Liver (tissue), 9 donors: Measurements from ENCODE around the gene DOCK1. TPM values are rescaled to one million over a fixed set of nuclear protein-coding genes. Genes with fewer than 3 reads are reported as not detected.
A peak's percentile ranks its signal among the peaks of the same experiment; 100 is the strongest.

Experiments used
- DNase-seq: peaks from one replicate; pipeline ENCODE4 v3.0.0-alpha.2; 2017; ENCODE audit warnings: low spot score
- H3K27ac ChIP-seq, 2 donors: one replicate each; pipeline ENCODE4 v1.7.0; 2013; ENCODE audit warnings: inconsistent platforms in 2 of 2, low read length in 2 of 2, control low read depth in 1 of 2, low read depth in 1 of 2, mild to moderate bottlenecking in 1 of 2
- H3K27me3 ChIP-seq, 4 donors: one replicate each; pipeline versions ENCODE4 v1.6.1 to v1.7.0; 2013; ENCODE audit warnings: low read length in 3 of 4, inconsistent platforms in 1 of 4, mild to moderate bottlenecking in 1 of 4, moderate library complexity in 1 of 4; ENCODE audit not compliant: control insufficient read depth in 4 of 4, insufficient read depth in 4 of 4
- H3K36me3 ChIP-seq, 4 donors: one replicate each; pipeline versions ENCODE4 v1.6.1 to v1.7.0; 2013; ENCODE audit warnings: low read length in 3 of 4, mild to moderate bottlenecking in 3 of 4, low read depth in 1 of 4, moderate library complexity in 1 of 4; ENCODE audit not compliant: control insufficient read depth in 4 of 4, insufficient read depth in 3 of 4
- H3K4me1 ChIP-seq, 4 donors: one replicate each; pipeline versions ENCODE4 v1.6.1 to v1.7.0; 2013; ENCODE audit warnings: low read length in 3 of 4, mild to moderate bottlenecking in 3 of 4, moderate library complexity in 1 of 4; ENCODE audit not compliant: control insufficient read depth in 4 of 4, insufficient read depth in 4 of 4
- H3K4me3 ChIP-seq, 3 donors: one replicate each; pipeline versions ENCODE4 v1.6.1 to v1.7.0; 2013; ENCODE audit warnings: low read length in 3 of 3, control low read depth in 1 of 3, low read depth in 1 of 3, mild to moderate bottlenecking in 1 of 3
- H3K9ac ChIP-seq, 2 donors: one replicate each; pipeline ENCODE4 v1.7.0; 2013; ENCODE audit warnings: low read length in 2 of 2, mild to moderate bottlenecking in 2 of 2, moderate library complexity in 2 of 2, control low read depth in 1 of 2, low read depth in 1 of 2
- H3K9me3 ChIP-seq, 4 donors: one replicate each; pipeline versions ENCODE4 v1.6.1 to v1.7.0; 2013; ENCODE audit warnings: low read length in 3 of 4; ENCODE audit not compliant: control insufficient read depth in 4 of 4
- ATF3 ChIP-seq: IDR thresholded peaks from 2 replicates; pipeline ENCODE4 v1.6.1; 2016; ENCODE audit warnings: antibody characterized with exemption
- CTCF ChIP-seq: fragments of 150-350 bp; IDR thresholded peaks from 2 replicates; pipeline ENCODE4 v1.5.1; 2017; ENCODE audit warnings: improper control_type of control experiment, low read depth, low read length; ENCODE audit not compliant: missing input control
- EGR1 ChIP-seq, 2 donors: IDR thresholded peaks; 2 replicates each; pipeline ENCODE4 v1.6.1; 2016 to 2018; ENCODE audit warnings: antibody characterized with exemption in 2 of 2, low read depth in 2 of 2
- FOXA1 ChIP-seq: IDR thresholded peaks from 2 replicates; pipeline ENCODE4 v1.6.1; 2016; ENCODE audit warnings: antibody characterized with exemption
- FOXA2 ChIP-seq: IDR thresholded peaks from 2 replicates; pipeline ENCODE4 v1.6.1; 2016; ENCODE audit warnings: antibody characterized with exemption
- GABPA ChIP-seq, 2 donors: IDR thresholded peaks in 1 of 2; conservative IDR thresholded peaks in 1 of 2; 2 replicates each; pipeline ENCODE4 v1.6.1; 2016; ENCODE audit warnings: antibody characterized with exemption in 2 of 2, mild to moderate bottlenecking in 1 of 2, moderate library complexity in 1 of 2
- HNF4A ChIP-seq, 2 donors: conservative IDR thresholded peaks; 2 replicates each; pipeline ENCODE4 v1.6.1; 2016; ENCODE audit warnings: antibody characterized with exemption in 2 of 2, mild to moderate bottlenecking in 2 of 2
- HNF4G ChIP-seq: IDR thresholded peaks from 2 replicates; pipeline ENCODE4 v1.6.1; 2016; ENCODE audit warnings: antibody characterized with exemption
- JUND ChIP-seq, 2 donors: IDR thresholded peaks; 2 replicates each; pipeline ENCODE4 v1.6.1; 2016; ENCODE audit warnings: antibody characterized with exemption in 2 of 2
- MAX ChIP-seq: IDR thresholded peaks from 2 replicates; pipeline ENCODE4 v1.6.1; 2016; ENCODE audit warnings: antibody characterized with exemption
- NR2F2 ChIP-seq: IDR thresholded peaks from 2 replicates; pipeline ENCODE4 v1.6.1; 2016; ENCODE audit warnings: antibody characterized with exemption
- RAD21 ChIP-seq, 2 donors: IDR thresholded peaks; 2 replicates each; pipeline ENCODE4 v1.6.1; 2016; ENCODE audit warnings: antibody characterized with exemption in 2 of 2, mild to moderate bottlenecking in 2 of 2
- REST ChIP-seq: IDR thresholded peaks from 2 replicates; pipeline ENCODE4 v1.6.1; 2016; ENCODE audit warnings: antibody characterized with exemption, mild to moderate bottlenecking
- RXRA ChIP-seq, 2 donors: IDR thresholded peaks; 2 replicates each; pipeline ENCODE4 v1.6.1; 2017 to 2018; ENCODE audit warnings: antibody characterized with exemption in 2 of 2, mild to moderate bottlenecking in 1 of 2
- SP1 ChIP-seq: IDR thresholded peaks from 2 replicates; pipeline ENCODE4 v1.6.1; 2018; ENCODE audit warnings: antibody characterized with exemption, mild to moderate bottlenecking
- TAF1 ChIP-seq: conservative IDR thresholded peaks from 2 replicates; pipeline ENCODE4 v1.6.1; 2016; ENCODE audit warnings: antibody characterized with exemption, mild to moderate bottlenecking
- YY1 ChIP-seq: IDR thresholded peaks from 2 replicates; pipeline ENCODE4 v1.6.1; 2016; ENCODE audit warnings: antibody characterized with exemption, mild to moderate bottlenecking
- ZBTB33 ChIP-seq: IDR thresholded peaks from 2 replicates; pipeline ENCODE4 v1.6.1; 2016; ENCODE audit warnings: antibody characterized with exemption
- WGBS: extraction: QIAGEN DNeasy Blood & Tissue Kit; methylation state at CpG from one replicate; pipeline ENCODE4 v1.1.7; 2013; 5-methylcytosine and 5-hydroxymethylcytosine counted together
- polyA plus RNA-seq, 2 donors: library from polyadenylated mRNA; stranded (reverse) in 1 of 2; unstranded in 1 of 2; fragments of 200-250 nt in 1 of 2; fragments of >200 nt in 1 of 2; fragmentation: Nextera tagmentation in 1 of 2; extraction: Ambion mirVana in 1 of 2; gene quantifications; one replicate each; pipeline versions ENCODE4 v1.2.1 to v1.2.3, GENCODE V29; 2013 to 2015
- total RNA-seq, 2 donors: library from RNA; depleted of rRNA; stranded (reverse); fragments of >200 nt; gene quantifications; one replicate each; pipeline ENCODE4 v1.2.3, GENCODE V29; 2014
- donor health status: healthy.
- donor health status: healthy.
- donor health status: healthy.
- donor health status: healthy.
- donor health status: healthy.

The DOCK1 gene
- total and polyA plus RNA-seq, 4 donors, result 3.8 to 28.8 (median 9.1) TPM

- Histone ChIP-seq H3K36me3 (no peaks in the 10 kb centered on the region), H3K9me3 (no peaks in the 10 kb centered on the region), H3K27me3 (no peaks in the 10 kb centered on the region), H3K9ac (no peak overlapping the region), H3K4me1 (peaks cover 7 to 22% (median 17%) of the 10 kb centered on the region in 4 donors), H3K27ac (no peak overlapping the region), H3K4me3 (no peak overlapping the region)
- TF ChIP-seq ZBTB33, result no peak
- no peak for TF ChIP-seq HNF4G
- TF ChIP-seq NR2F2, result no peak
- no peak for TF ChIP-seq HNF4A (conservative IDR thresholded peaks at IDR 0.05)
- no peak for TF ChIP-seq JUND (IDR thresholded peaks at IDR 0.05)
- TF ChIP-seq EGR1 (IDR thresholded peaks at IDR 0.05; ENCODE audit: low read depth in 2 of 2), result no peak
- TF ChIP-seq SP1, result no peak
- TF ChIP-seq RAD21 (IDR thresholded peaks at IDR 0.05), result no peak
- no peak for TF ChIP-seq REST
- DNase-seq, result no peak
- WGBS, result 93% methylated on average over 10 of the region's 10 CpGs
These were observed 321.8 kb downstream of the DOCK1 start for GRCh38 chr10:127227027-127227426.

GRCh38 chr10:127227663-127228062, 322.4 kb downstream of the DOCK1 start:
- peaks cover 7 to 22% (median 17%) of the 10 kb centered on the region in 4 donors for H3K4me1 ChIP-seq
- H3K9ac ChIP-seq, result no peak overlapping the region
- no peaks in the 10 kb centered on the region for H3K27me3 ChIP-seq
- DNase-seq, result no peak
- H3K36me3 ChIP-seq, result no peaks in the 10 kb centered on the region
- no peaks in the 10 kb centered on the region for H3K9me3 ChIP-seq
- WGBS, result 26% methylated on average over 1 of the region's 1 CpG
- no peak for TF ChIP-seq FOXA1
- TF ChIP-seq RXRA (IDR thresholded peaks at IDR 0.05), result peak; percentile 77 to 80
- TF ChIP-seq MAX, result no peak
- no peak for TF ChIP-seq ATF3
- TF ChIP-seq HNF4G, result peak; percentile 62
- TF ChIP-seq EGR1 (IDR thresholded peaks at IDR 0.05; ENCODE audit: low read depth in 2 of 2), result no peak
- no peak for TF ChIP-seq FOXA2
- no peak for TF ChIP-seq GABPA (IDR thresholded peaks at IDR 0.05 in 1 of 2, conservative IDR thresholded peaks at IDR 0.05 in 1 of 2)
- TF ChIP-seq CTCF, result no peak
- no peak for TF ChIP-seq NR2F2
- TF ChIP-seq HNF4A (conservative IDR thresholded peaks at IDR 0.05), result peak; percentile 81 to 85
- no peak for TF ChIP-seq YY1
- TF ChIP-seq SP1, result peak; percentile 54
- no peak for TF ChIP-seq ZBTB33
- TF ChIP-seq REST, result no peak
- TF ChIP-seq JUND (IDR thresholded peaks at IDR 0.05), result peak in 1 of 2 donors; percentile 38
- no peak for TF ChIP-seq TAF1
- TF ChIP-seq RAD21 (IDR thresholded peaks at IDR 0.05), result peak in 1 of 2 donors; percentile 30
- H3K4me3 ChIP-seq, result no peak overlapping the region
- peak overlapping the region in 1 of 2 donors; percentile 14 for H3K27ac ChIP-seq
